Stimulated activated CD4-positive, alpha-beta T cell treated with anti-CD3 and anti-CD28 coated beads, TNF-alpha, amount 100 ng/mL, for 48 hours (primary cell): ENCODE data around the gene SLC29A4.
"Not testable (repeated sequence)": the region's sequence is repeated elsewhere in the genome, so short reads cannot be mapped to it uniquely, and the experiment has no call there.

Source experiments
- DNase-seq, 3 donors: peaks; one replicate each; pipeline ENCODE4 v3.0.0-alpha.2; 2020; ENCODE audit warnings: low read depth in 3 of 3

Gene SLC29A4

GRCh38 chr7:5323800-5324781 is 41.3 kb downstream of the SLC29A4 start:
- not testable (repeated sequence) for DNase-seq

GRCh38 chr7:5324961-5325360 is 42.2 kb downstream of the SLC29A4 start:
- DNase-seq: no peak

- no peak for DNase-seq
Measured at GRCh38 chr7:5330288-5330687, 47.5 kb downstream of the SLC29A4 start.

GRCh38 chr7:5332579-5332978 is 49.8 kb downstream of the SLC29A4 start:
- no peak for DNase-seq

GRCh38 chr7:5333121-5334045 is 50.6 kb downstream of the SLC29A4 start:
- no peak for DNase-seq

- DNase-seq: no peak
Measured at GRCh38 chr7:5334671-5335070, 51.9 kb downstream of the SLC29A4 start.

- no peak for DNase-seq
Measured at GRCh38 chr7:5337047-5337446, 54.3 kb downstream of the SLC29A4 start.

- no peak for DNase-seq
Measured at GRCh38 chr7:5339955-5340354, 57.2 kb downstream of the SLC29A4 start.

- no peak for DNase-seq
Measured at GRCh38 chr7:5342631-5343030, 59.9 kb downstream of the SLC29A4 start.

GRCh38 chr7:5343884-5344283 is 61.1 kb downstream of the SLC29A4 start:
- DNase-seq: no peak

- no peak for DNase-seq
Measured at GRCh38 chr7:5344342-5344741, 61.6 kb downstream of the SLC29A4 start.

GRCh38 chr7:5345171-5345570 is 62.4 kb downstream of the SLC29A4 start:
- DNase-seq: no peak

GRCh38 chr7:5345671-5346070 is 62.9 kb downstream of the SLC29A4 start:
- no peak for DNase-seq

- DNase-seq: no peak
Measured at GRCh38 chr7:5348134-5349004, 65.6 kb downstream of the SLC29A4 start.

GRCh38 chr7:5349005-5349380 is 66.2 kb downstream of the SLC29A4 start:
- DNase-seq: no peak

- DNase-seq: no peak
Measured at GRCh38 chr7:5349437-5350173, 66.9 kb downstream of the SLC29A4 start.

GRCh38 chr7:5350174-5350463 is 67.4 kb downstream of the SLC29A4 start:
- no peak for DNase-seq

- no peak for DNase-seq
Measured at GRCh38 chr7:5350600-5351385, 68.0 kb downstream of the SLC29A4 start.

- no peak for DNase-seq
Measured at GRCh38 chr7:5351507-5352265, 68.9 kb downstream of the SLC29A4 start.
